ENCODE results near the gene TPRKB. TPM values are rescaled to one million over a fixed set of nuclear protein-coding genes. Genes with fewer than 3 reads are reported as not detected.
"Not testable (repeated sequence)": the region's sequence is repeated elsewhere in the genome, so short reads cannot be mapped to it uniquely, and the experiment has no call there.

TPRKB gene
- total and polyA plus RNA-seq, 8 donors = 15.3 to 79.1 (median 71.8) TPM

GRCh38 chr2:73759904-73760303 is 22.8 kb upstream of the TPRKB start:
- Histone ChIP-seq H3K9me3 (no peaks in the 10 kb centered on the region), H3K4me1 (peaks cover 0 to 5% of the 10 kb centered on the region in 2 donors), H3K4me3 (no peak overlapping the region), H3K36me3 (peaks cover 6 to 90% of the 10 kb centered on the region in 2 donors), H3K27me3 (no peaks in the 10 kb centered on the region), H3K27ac (no peak overlapping the region)
- DNase-seq = no peak
- intact Hi-C loops (cut with DNase I) = no loop called here
- no peak for TF ChIP-seq CTCF (IDR thresholded peaks at IDR 0.05)
- ATAC-seq = no peak

- no peak for TF ChIP-seq CTCF (IDR thresholded peaks at IDR 0.05)
- Histone ChIP-seq H3K9me3 (peaks cover 0 to 3% of the 10 kb centered on the region in 2 donors), H3K27ac (no peak overlapping the region), H3K36me3 (peaks cover under 1 to 90% of the 10 kb centered on the region in 2 donors), H3K27me3 (no peaks in the 10 kb centered on the region), H3K4me1 (peaks cover 0 to 5% of the 10 kb centered on the region in 2 donors), H3K4me3 (no peak overlapping the region)
- intact Hi-C loops (cut with DNase I) = no loop called here
- ATAC-seq (no peak), DNase-seq (peak in 2 of 4 donors; percentile 24 to 25)
Observed at GRCh38 chr2:73759285-73759764, 22.2 kb upstream of the TPRKB start.

GRCh38 chr2:73754332-73754731 is 17.2 kb upstream of the TPRKB start:
- DNase-seq; H3K27me3 ChIP-seq; H3K4me3 ChIP-seq; H3K9me3 ChIP-seq; intact Hi-C loops (cut with DNase I); H3K4me1 ChIP-seq; ATAC-seq; H3K27ac ChIP-seq: not testable (repeated sequence)
- peaks cover 0 to 70% of the 10 kb centered on the region in 2 donors for H3K36me3 ChIP-seq

- intact Hi-C loops (cut with DNase I) = no loop called here
Observed at GRCh38 chr2:73749314-73749713, 12.2 kb upstream of the TPRKB start.

GRCh38 chr2:73746877-73747208 is 9.7 kb upstream of the TPRKB start:
- Histone ChIP-seq H3K27me3 (no peaks in the 10 kb centered on the region), H3K9me3 (no peaks in the 10 kb centered on the region), H3K4me3 (no peak overlapping the region), H3K27ac (peak overlapping the region in 1 of 2 donors; percentile 7), H3K4me1 (no peaks in the 10 kb centered on the region), H3K36me3 (peaks cover 0 to 45% of the 10 kb centered on the region in 2 donors)
- DNase-seq (no peak), ATAC-seq (no peak)
- intact Hi-C loops (cut with DNase I) = no loop called here
- TF ChIP-seq CTCF (IDR thresholded peaks at IDR 0.05) = no peak

More at GRCh38 chr2:73749314-73749713, 12.2 kb upstream of the TPRKB start:
- Histone ChIP-seq H3K4me3 (no peak overlapping the region), H3K27ac (no peak overlapping the region), H3K36me3 (peaks cover 0 to 52% of the 10 kb centered on the region in 2 donors), H3K27me3 (no peaks in the 10 kb centered on the region), H3K9me3 (peaks cover 0 to under 1% of the 10 kb centered on the region in 2 donors), H3K4me1 (no peaks in the 10 kb centered on the region)
- ATAC-seq (no peak), DNase-seq (no peak)
- TF ChIP-seq CTCF (IDR thresholded peaks at IDR 0.05) = no peak
